Natural killer cell (primary cell): ENCODE data around the gene PTPRA. TPM values are rescaled to one million over a fixed set of nuclear protein-coding genes. Genes with fewer than 3 reads are reported as not detected.
A peak's percentile ranks its signal among the peaks of the same experiment; 100 is the strongest.

ENCODE experiments used
- ATAC-seq, 3 donors: fragments of 150-1000 bp in 2 of 3; fragments of 200-7000 bp in 1 of 3; cut with Tn5 transposase; 1 replicate in 1 of 3; 2 replicates in 2 of 3; pipeline ENCODE4 v1.10.0; 2021; ENCODE audit warnings: mild to moderate bottlenecking in 2 of 3, moderate library complexity in 2 of 3
- DNase-seq, 2 donors: peaks; one replicate each; pipeline versions ENCODE4 v3.0.0 to v3.0.0-alpha.2; 2013 to 2021; ENCODE audit warnings: mixed read lengths in 1 of 2
- H3K27ac ChIP-seq: one replicate; pipeline ENCODE4 v1.5.1; 2013; ENCODE audit warnings: mild to moderate bottlenecking, low read length
- H3K27me3 ChIP-seq: one replicate; pipeline ENCODE4 v1.6.1; 2013; ENCODE audit warnings: low read length; ENCODE audit not compliant: control insufficient read depth, insufficient read depth
- H3K36me3 ChIP-seq: one replicate; pipeline ENCODE4 v1.6.1; 2013; ENCODE audit warnings: low read length; ENCODE audit not compliant: control insufficient read depth, insufficient read depth
- H3K4me1 ChIP-seq: one replicate; pipeline ENCODE4 v1.6.1; 2013; ENCODE audit warnings: low read length; ENCODE audit not compliant: control insufficient read depth, insufficient read depth
- H3K4me3 ChIP-seq: one replicate; pipeline ENCODE4 v1.5.1; 2013; ENCODE audit warnings: low read length
- H3K9me3 ChIP-seq: one replicate; pipeline ENCODE4 v1.6.1; 2013; ENCODE audit warnings: low read length; ENCODE audit not compliant: control insufficient read depth, insufficient read depth
- H3K27ac Mint-ChIP-seq, 2 donors: one replicate each; pipeline ENCODE4 v1.8.0; 2022; ENCODE audit warnings: mild to moderate bottlenecking in 2 of 2, mixed read lengths in 2 of 2, moderate library complexity in 1 of 2
- H3K27me3 Mint-ChIP-seq, 2 donors: one replicate each; pipeline ENCODE4 v1.8.0; 2022; ENCODE audit warnings: low read depth in 2 of 2, mixed read lengths in 2 of 2
- H3K36me3 Mint-ChIP-seq: one replicate; pipeline ENCODE4 v1.8.0; 2022; ENCODE audit warnings: mixed read lengths
- H3K4me1 Mint-ChIP-seq, 2 donors: one replicate each; pipeline ENCODE4 v1.8.0; 2022; ENCODE audit warnings: mixed read lengths in 2 of 2
- H3K4me3 Mint-ChIP-seq: one replicate; pipeline ENCODE4 v1.8.0; 2022; ENCODE audit warnings: mild to moderate bottlenecking, moderate library complexity, mixed read lengths
- H3K9me3 Mint-ChIP-seq, 2 donors: one replicate each; pipeline ENCODE4 v1.8.0; 2022; ENCODE audit warnings: mixed read lengths in 2 of 2
- WGBS: methylation state at CpG from one replicate; pipeline ENCODE4 v1.1.7; 2013; ENCODE audit warnings: missing lambda C conversion rate; ENCODE audit not compliant: insufficient coverage; 5-methylcytosine and 5-hydroxymethylcytosine counted together
- intact Hi-C: fragments of 100-400 bp; cut with micrococcal nuclease; formaldehyde crosslinking; loops from one replicate; pipeline ENCODE4 v1.14.2; 2022
- total RNA-seq, 4 donors: library from RNA; stranded (reverse); fragments of 120-200 nt in 1 of 4; gene quantifications; one replicate each; pipeline versions ENCODE4 v1.2.3 to v1.2.4, GENCODE V29; 2013 to 2022
- TF ChIP-seq, protein P1 (sequence below): fragments of 200-600 bp; IDR thresholded peaks from one replicate; pipeline ENCODE4 v1.8.0; 2022; ENCODE audit warnings: antibody characterized with exemption

PTPRA gene
- total RNA-seq, 3 donors from 2014 or later (not counting 1 experiment from before 2014, with no cell fraction given), result 125 to 172 (median 141) TPM

- no peaks in the 10 kb centered on the region for H3K27me3 ChIP-seq
- 94% methylated on average over 19 of the region's 19 CpGs for WGBS
- DNase-seq (no peak), ATAC-seq (no peak)
- no peak overlapping the region for H3K4me3 ChIP-seq
- no peak overlapping the region for H3K27ac ChIP-seq
- Mint-ChIP-seq H3K4me1 (peaks cover 14 to 36% of the 10 kb centered on the region in 2 donors), H3K27me3 (no peaks in the 10 kb centered on the region), H3K9me3 (no peaks in the 10 kb centered on the region), H3K27ac (no peak overlapping the region), H3K4me3 (peak overlapping the region; percentile 52), H3K36me3 (no peaks in the 10 kb centered on the region)
- H3K9me3 ChIP-seq, result no peaks in the 10 kb centered on the region
- H3K36me3 ChIP-seq, result peaks cover 3% of the 10 kb centered on the region
- intact Hi-C loops, result no loop called here
- TF ChIP-seq, protein P1, sequence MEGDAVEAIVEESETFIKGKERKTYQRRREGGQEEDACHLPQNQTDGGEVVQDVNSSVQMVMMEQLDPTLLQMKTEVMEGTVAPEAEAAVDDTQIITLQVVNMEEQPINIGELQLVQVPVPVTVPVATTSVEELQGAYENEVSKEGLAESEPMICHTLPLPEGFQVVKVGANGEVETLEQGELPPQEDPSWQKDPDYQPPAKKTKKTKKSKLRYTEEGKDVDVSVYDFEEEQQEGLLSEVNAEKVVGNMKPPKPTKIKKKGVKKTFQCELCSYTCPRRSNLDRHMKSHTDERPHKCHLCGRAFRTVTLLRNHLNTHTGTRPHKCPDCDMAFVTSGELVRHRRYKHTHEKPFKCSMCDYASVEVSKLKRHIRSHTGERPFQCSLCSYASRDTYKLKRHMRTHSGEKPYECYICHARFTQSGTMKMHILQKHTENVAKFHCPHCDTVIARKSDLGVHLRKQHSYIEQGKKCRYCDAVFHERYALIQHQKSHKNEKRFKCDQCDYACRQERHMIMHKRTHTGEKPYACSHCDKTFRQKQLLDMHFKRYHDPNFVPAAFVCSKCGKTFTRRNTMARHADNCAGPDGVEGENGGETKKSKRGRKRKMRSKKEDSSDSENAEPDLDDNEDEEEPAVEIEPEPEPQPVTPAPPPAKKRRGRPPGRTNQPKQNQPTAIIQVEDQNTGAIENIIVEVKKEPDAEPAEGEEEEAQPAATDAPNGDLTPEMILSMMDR, result no peak
- H3K4me1 ChIP-seq, result peaks cover 26% of the 10 kb centered on the region
These were observed 35.0 kb upstream of the PTPRA start for GRCh38 chr20:2838170-2838797.

GRCh38 chr20:2838847-2839671 is 34.2 kb upstream of the PTPRA start:
- H3K27me3 ChIP-seq, result no peaks in the 10 kb centered on the region
- Mint-ChIP-seq H3K9me3 (no peaks in the 10 kb centered on the region), H3K27me3 (no peaks in the 10 kb centered on the region), H3K27ac (peak overlapping the region; percentile 81 to 95), H3K36me3 (no peaks in the 10 kb centered on the region), H3K4me1 (peaks cover 21 to 43% of the 10 kb centered on the region in 2 donors), H3K4me3 (peak overlapping the region; percentile 86)
- no peak overlapping the region for H3K27ac ChIP-seq
- ATAC-seq (no peak), DNase-seq (no peak)
- no peaks in the 10 kb centered on the region for H3K9me3 ChIP-seq
- TF ChIP-seq, protein P1, result no peak
- no peak overlapping the region for H3K4me3 ChIP-seq
- WGBS, result 98% methylated on average over 15 of the region's 15 CpGs
- H3K4me1 ChIP-seq, result peaks cover 26% of the 10 kb centered on the region
- intact Hi-C loops, result no loop called here
- peaks cover 7% of the 10 kb centered on the region for H3K36me3 ChIP-seq

DNA sequence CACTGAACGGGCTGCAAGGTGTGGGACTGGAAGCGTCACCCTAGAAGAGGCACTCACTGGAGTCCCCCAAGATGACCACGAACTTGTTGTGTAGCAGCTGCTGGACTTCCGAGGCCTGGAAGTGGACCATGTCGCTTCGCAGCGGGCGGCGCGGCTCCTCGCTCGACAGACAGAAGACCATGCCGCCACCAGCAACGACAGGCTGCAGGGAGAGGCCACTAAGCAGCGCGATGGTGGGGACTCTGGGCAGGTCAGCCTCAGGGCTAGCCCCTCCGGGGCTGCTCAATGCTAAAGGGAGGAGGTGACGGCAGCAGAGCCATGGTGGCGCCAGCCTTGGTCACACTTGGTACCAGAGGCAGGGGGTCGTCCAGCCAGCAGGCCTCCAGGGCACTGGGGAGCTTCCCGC is 33.5 kb upstream of the PTPRA start:
- WGBS, result 88% methylated on average over 21 of the region's 21 CpGs
- intact Hi-C loops, result loop anchor here (1.0 to 2.0 kb wide), 2 partner anchors 13 to 33 kb away; partner anchors contain the start of gene PTPRA

More for the DNA sequence above, 33.5 kb upstream of the PTPRA start:
- TF ChIP-seq, protein P1, result no peak
- peak overlapping the region; percentile 5 for H3K4me3 ChIP-seq
- peaks cover 26% of the 10 kb centered on the region for H3K4me1 ChIP-seq
- no peaks in the 10 kb centered on the region for H3K9me3 Mint-ChIP-seq
- DNase-seq, result no peak
- H3K27ac Mint-ChIP-seq, result peak overlapping the region; percentile 81 to 95
- H3K36me3 ChIP-seq, result peaks cover 7% of the 10 kb centered on the region
- H3K4me3 Mint-ChIP-seq, result peak overlapping the region; percentile 86
- H3K27ac ChIP-seq, result peak overlapping the region; percentile 81
- ATAC-seq, result no peak
- H3K36me3 Mint-ChIP-seq, result no peaks in the 10 kb centered on the region
- H3K4me1 Mint-ChIP-seq, result peaks cover 28 to 50% of the 10 kb centered on the region in 2 donors
- no peaks in the 10 kb centered on the region for H3K27me3 Mint-ChIP-seq
- no peaks in the 10 kb centered on the region for H3K9me3 ChIP-seq
- no peaks in the 10 kb centered on the region for H3K27me3 ChIP-seq
